OCI-M2 (cell line): Measurements from ENCODE around the gene SLC19A2.
"Not testable (repeated sequence)": the region's sequence is repeated elsewhere in the genome, so short reads cannot be mapped to it uniquely, and the experiment has no call there.

Experiments
- DNase-seq: peaks from one replicate; lab custom pipeline; 2025; ENCODE audit not compliant: unreplicated experiment; lab: John Stamatoyannopoulos, UW

SLC19A2 gene, protein sequence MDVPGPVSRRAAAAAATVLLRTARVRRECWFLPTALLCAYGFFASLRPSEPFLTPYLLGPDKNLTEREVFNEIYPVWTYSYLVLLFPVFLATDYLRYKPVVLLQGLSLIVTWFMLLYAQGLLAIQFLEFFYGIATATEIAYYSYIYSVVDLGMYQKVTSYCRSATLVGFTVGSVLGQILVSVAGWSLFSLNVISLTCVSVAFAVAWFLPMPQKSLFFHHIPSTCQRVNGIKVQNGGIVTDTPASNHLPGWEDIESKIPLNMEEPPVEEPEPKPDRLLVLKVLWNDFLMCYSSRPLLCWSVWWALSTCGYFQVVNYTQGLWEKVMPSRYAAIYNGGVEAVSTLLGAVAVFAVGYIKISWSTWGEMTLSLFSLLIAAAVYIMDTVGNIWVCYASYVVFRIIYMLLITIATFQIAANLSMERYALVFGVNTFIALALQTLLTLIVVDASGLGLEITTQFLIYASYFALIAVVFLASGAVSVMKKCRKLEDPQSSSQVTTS

GRCh38 chr1:169485431-169486280 lies at the start of gene SLC19A2:
SLC19A2 (minus strand) TSS chr1:169485944; CDS start chr1:169485766, 178 bp downstream.
- DNase-seq, result peak; percentile 71

- no peak for DNase-seq
Measured at GRCh38 chr1:169534653-169535052, 48.9 kb upstream of the SLC19A2 start.

DNA sequence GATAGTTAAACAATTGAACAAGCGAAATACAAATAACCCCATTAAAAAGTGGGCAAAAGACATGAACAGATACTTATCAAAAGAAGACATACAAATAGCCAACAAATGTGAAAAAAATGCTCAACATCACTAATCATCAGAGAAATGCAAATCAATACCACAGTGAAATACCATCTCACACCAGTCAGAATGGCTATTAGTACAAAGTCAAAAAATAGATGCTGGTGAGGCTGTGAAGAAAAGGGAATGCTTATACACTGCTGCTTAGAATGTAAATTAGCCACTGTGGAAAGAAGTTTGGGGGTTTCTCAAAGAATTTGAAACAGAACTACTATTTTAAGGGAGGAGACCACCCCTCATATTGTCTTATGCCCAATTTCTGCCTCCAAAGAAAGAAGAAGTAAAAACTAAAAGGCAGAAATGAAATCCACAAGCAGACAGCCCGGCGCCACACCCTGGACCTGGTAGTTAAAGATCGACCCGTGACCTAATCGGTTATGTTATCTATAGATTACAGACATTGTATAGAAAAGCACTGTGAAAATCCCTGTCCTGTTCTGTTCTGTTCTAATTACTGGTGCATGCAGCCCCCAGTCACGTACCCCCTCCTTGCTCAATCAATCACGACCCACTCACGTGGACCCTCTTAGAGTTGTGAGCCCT lies 47.9 kb upstream of the SLC19A2 start:
- DNase-seq, result not testable (repeated sequence)

DNA sequence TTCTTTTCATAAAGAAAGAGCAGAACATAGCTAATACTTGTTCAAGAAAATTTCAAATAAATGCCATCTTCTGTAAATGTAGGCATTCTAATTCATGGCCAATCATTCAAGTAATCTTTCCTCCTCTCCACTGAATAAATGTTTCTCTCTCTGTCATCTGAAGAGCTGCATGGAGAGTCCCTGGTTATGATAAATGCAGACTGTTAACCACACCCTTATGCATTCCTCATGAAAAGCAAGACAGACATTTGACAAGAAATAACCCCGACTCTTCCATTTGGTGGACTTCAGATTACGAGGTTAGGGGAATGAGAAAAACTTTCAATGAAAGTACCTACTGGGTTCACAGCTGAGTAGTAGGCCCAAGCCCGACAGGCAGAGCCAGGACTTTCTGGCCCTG lies 44.7 kb upstream of the SLC19A2 start:
- DNase-seq, result no peak

- DNase-seq, result no peak
Measured at GRCh38 chr1:169529068-169529642, 43.4 kb upstream of the SLC19A2 start.

- DNase-seq, result no peak
Measured at GRCh38 chr1:169528215-169529067, 42.7 kb upstream of the SLC19A2 start.

- no peak for DNase-seq
Measured at GRCh38 chr1:169527451-169528214, 41.9 kb upstream of the SLC19A2 start.

- DNase-seq, result no peak
Measured at GRCh38 chr1:169527001-169527400, 41.3 kb upstream of the SLC19A2 start.

DNA sequence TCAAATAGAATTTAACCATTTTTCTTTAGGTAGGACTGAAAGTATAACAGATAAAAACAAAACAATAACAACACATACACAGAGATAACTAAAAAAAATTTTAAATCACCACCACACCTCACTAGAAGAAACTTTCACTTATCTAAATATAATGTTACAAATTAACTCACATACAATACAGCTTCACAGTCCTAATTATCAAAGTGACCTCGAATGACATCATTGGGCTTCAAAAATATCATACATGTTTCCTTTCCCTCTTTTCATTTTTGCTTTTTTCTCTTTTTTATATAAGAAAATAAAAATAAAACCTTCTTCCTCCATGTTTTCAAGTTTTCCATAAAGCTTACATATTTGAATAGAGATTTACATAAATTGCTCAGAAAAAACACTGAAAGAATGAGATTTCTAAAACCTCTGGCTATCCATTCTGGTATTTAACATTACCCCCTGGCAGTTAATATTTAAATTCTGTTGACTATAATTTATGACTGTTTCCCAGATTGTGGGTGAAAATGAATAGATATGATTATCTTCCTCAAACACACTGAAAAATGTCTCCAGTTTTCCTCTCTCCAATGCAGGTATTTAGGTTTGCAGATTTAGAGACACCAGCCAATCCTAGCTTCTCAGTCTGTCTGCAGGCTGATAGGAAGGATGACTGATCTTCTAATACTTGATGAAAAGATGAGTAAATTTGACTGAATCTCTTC lies 40.5 kb upstream of the SLC19A2 start:
- no peak for DNase-seq

- DNase-seq, result no peak
Measured at GRCh38 chr1:169525391-169525790, 39.6 kb upstream of the SLC19A2 start.

GRCh38 chr1:169523904-169524303 lies 38.2 kb upstream of the SLC19A2 start:
- no peak for DNase-seq

DNA sequence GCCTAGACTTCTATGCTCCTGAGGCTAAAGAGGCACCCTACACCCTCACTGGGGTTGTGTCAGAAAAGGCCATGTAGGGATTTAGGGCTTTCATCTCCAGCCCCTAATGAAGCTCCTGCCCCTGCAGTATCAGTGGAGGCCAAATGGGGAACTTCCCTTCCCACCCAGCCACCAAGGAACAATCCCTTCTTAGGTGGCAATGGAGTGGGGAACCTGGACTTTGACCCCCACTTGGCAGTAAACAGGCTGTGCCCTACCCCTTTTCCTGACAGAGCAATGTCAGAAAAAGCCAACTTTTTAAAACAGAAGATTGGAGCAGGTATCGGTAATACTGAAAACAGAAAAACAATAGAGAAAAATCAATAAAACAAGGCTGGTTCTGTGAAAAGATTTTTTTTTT lies 35.5 kb upstream of the SLC19A2 start:
- no peak for DNase-seq

DNA sequence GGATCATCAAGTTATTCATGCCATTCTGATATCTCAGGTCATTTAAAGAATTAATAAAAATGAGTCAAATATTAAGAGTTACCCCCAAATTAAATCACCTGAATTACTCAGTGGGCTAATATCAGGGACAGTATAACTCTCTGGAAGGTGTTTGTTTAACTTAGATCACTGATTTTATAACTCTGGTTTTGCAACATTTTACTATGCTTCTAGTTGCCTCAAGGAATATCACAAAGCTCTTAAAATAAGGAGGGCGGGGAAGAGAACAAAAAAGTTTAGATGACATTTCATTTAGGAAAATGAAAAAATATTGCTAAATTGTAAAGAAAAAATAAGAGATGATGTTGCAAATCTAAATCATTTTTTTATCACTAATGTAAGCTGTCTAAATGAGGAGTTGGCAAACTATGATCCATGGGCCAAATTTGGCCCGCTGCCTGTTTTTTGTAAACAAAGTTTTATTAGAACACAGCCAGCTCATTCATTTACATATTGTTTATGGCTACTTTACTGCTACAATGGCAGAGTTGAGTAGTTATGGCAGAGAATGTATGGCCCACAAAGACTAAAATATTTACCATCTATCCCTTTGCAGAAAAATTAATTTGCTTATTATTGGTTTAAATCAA lies 31.9 kb upstream of the SLC19A2 start:
- no peak for DNase-seq

GRCh38 chr1:169515641-169516040 lies 29.9 kb upstream of the SLC19A2 start:
- no peak for DNase-seq

- no peak for DNase-seq
Measured at GRCh38 chr1:169514566-169515270, 29.0 kb upstream of the SLC19A2 start.

DNA sequence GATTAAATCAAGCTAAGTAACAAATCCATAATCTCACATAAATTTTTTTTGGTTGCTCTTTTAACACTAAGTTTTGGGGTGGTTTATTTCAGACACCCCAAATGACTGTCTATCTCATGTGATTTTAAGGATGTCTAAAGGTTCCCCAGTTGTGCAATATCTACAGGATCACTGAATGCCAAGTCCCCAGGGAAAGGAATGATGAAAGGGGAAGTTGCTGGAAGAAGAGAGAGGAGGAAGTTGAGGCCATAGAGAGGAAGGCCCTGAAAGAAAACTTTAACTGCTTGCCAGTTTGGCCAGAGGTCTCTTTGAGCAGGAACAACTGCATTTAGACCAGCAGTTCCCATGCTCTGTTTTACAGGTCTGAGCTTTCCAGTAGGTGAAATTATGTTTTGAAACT lies 27.5 kb upstream of the SLC19A2 start:
- no peak for DNase-seq

DNA sequence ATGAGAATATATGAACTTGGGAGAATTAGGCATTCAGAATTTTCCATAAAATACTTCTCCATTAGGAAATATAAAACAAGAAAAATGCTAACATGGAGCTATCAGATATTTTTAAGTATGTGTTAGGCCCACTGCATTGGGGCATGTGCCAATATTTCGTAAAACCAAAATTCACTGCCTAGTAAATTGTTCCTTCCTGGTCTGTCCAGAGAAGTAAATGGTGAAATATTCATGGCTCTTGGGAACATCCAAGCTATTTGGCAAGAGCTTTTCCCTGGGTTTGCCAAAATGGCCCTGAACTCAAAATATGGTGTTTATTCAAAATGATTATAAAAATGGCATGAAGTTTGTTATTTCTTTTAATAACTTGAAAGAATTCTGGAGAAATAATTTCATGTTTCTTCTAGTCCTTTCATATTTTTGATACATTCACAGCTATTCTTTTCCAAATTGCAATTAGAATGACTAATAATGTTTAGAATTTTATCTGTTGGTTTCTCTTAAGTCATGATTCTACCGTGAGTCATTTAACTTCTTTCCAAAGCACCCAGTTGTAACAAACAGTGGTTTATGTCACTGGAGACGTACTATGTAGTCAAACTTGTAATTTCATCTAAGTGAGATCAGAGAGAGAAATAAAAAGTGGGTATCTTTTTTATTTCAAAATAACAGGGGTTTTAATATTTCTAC lies 25.7 kb upstream of the SLC19A2 start:
- no peak for DNase-seq
